GM21825 (cell line): ENCODE results near the gene CMIP.

Experiments
- ATAC-seq: cut with Tn5 transposase; IDR thresholded peaks from one replicate; pipeline ENCODE4 v1.9.1; 2021; ENCODE audit warnings: mild to moderate bottlenecking, moderate library complexity; ENCODE audit not compliant: unreplicated experiment

Gene CMIP

GRCh38 chr16:81527477-81528178 is 83.0 kb downstream of the CMIP start:
- ATAC-seq: no peak

- ATAC-seq: no peak
Measured at GRCh38 chr16:81528256-81528655, 83.6 kb downstream of the CMIP start.

GRCh38 chr16:81530296-81530721 is 85.7 kb downstream of the CMIP start:
- ATAC-seq: no peak

- ATAC-seq: no peak
Measured at GRCh38 chr16:81530814-81531213, 86.2 kb downstream of the CMIP start.

DNA sequence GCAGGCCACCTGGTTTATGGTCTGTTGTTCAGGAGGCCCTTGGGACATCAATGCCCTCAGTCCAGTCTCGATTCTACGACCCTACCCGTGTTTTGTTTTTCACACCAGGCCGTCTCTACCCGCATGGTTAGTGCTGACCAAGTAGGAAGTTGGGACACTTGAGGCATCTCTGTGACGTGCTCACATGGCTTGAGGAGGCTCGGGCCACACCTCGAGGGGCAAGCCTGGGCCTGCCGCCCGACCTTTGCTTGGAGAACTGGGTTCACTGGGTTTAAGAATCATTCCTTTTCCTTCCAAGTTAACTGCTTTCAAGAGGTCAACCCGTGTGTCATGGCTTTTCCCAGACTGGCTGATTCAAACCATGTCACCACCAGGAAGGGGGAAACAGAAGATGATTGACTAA is 86.8 kb downstream of the CMIP start:
- ATAC-seq: no peak

DNA sequence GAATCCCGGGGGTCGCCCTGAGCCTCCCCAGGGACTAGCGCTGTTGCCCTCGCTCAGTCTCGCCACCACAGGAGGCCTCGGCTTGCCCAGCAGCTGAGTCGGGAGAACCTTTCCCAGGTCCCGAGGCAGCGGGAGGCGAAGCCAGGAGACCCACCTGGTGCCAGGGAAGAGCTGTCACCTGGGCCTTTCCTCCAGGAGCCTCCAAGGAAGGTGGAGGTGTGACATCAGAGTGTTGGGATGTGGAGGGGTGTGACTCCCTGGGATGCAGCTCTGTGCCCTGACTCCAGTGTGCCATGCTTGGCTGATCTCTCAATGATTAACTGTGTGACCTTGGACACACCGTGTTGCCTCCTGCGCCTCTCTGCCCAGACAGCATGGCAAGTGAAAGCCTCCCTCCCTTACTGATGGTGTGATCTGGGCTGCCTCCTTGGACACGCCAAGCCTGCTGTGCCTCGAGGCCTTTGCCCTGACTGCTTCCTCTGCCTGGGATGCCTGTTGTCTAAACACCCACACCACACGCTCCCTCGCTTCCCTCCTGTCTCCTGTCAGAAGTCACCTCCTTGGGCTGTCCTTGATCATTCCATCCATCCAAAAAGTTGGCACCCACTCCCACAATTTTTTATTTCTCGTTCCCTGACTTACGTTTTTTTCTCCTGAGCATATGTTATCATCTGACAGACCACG is 88.0 kb downstream of the CMIP start:
- no peak for ATAC-seq

DNA sequence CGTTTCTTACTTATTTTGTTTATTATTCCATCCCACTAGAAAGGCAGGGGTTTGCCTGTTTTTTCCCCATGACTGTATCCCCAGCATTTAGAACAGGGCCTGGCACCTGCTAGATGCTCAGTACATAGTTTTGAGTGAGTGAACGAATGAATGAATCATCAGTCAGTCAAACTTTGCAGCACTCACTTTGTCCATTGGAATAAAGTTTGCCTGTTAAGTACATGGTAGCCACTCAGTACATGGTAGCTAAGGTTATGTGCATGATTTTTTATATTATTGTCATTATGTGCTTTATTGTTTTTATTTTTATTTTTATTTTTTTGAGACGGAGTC is 88.5 kb downstream of the CMIP start:
- no peak for ATAC-seq

- ATAC-seq: no peak
Measured at GRCh38 chr16:81535679-81536360, 91.2 kb downstream of the CMIP start.

DNA sequence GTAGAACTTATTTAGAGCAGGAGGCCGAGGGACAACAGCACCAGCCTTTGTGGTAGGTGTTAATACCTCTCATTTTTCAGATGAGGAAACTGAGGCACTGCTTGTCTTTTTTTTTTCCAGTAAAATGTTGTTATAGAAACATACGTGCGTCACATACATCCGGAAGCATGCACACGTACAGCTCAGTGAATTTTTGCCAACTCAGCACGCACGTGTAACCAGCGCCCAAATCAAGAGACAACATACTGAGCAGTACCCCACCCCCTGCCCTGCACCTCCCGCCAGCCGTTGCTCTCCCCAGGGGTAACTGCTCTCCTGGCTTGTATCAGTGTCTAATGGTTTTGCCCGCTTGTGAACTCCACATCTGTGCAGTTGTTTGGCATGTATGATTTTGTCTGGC is 92.0 kb downstream of the CMIP start:
- no peak for ATAC-seq

- ATAC-seq: no peak
Measured at GRCh38 chr16:81537721-81538561, 93.3 kb downstream of the CMIP start.

DNA sequence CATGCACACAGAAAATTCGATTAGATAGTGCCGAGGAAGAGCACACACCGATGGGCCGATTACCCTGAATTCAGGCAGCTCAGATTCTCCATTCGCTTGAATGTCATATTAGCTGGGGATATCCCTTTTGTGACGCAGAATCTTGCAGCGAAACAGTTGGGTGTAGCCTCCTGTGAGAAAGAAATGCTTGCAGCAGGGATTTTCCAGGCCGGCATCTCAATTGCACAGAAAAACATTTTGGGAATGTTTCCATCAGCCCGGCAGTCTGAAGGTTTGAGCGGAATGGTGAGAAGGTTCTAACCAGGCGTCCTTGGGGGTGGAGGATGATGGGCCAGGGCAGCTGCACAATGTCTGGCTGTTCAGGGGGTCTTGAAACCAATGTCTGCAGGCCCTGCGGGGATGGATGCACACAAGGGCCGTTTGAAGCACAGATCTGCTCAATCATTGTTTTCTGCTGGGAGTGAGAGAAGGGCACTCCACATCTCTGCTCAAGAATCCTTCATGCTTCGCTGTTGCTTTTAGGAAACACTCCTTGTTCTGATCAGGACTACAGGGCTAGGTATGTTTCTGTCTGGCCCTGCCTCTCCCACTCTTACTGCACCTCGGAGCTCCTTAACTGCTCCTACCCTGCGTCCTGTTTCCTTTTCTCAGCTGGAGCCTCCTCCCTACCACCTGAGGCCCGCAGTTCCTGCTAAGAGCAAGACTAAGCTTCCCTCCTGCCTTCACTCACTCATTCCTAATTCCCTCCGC is 94.6 kb downstream of the CMIP start:
- no peak for ATAC-seq

- ATAC-seq: no peak
Measured at GRCh38 chr16:81539759-81540472, 95.3 kb downstream of the CMIP start.

- ATAC-seq: no peak
Measured at GRCh38 chr16:81541314-81541713, 96.7 kb downstream of the CMIP start.

DNA sequence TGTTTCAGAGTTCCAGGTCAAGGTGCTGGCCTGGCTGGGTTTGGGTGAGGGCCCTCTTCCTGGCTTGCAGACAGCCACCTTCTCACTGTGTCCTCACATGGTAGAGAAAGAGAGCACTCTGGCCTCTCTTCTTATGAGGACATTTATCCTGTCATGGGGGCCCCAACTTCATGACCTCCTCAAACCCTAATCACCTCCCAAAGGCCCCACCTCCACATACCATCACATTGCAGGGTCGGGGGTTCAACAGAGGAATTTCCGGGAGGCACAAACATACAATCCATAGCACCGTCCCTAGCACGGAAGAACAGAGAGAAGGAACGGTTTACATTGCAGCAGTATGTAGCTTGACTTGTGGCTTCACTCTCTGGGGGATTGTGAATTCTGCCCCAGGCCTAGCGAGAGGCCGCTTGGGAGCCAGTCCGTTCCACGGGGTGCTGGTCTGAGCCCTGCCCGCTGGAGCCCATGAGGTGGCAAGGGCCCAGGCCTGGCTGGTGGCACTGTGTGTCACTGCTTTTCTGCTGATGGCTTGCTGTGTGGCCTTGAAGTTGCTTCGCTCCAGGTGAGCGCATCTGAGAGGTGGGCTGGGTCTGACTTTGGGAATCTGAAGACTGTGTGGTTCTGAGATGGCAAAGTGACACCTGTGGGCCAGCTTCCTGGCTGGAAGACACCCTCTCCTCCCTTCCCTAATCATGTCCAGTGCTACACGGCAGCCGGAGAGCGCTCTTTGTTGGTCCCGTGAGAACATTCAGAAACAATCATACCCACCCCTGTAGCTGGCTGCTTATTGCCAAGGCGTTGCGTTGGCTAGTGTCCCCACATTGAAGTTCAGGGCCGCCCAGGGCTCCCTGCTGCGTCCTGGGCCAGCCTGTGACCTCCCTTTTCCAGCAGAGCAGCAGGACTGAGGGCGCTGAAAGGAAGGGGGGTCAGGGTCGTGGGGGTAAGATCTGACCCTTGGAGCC is 98.3 kb downstream of the CMIP start:
- ATAC-seq: no peak

GRCh38 chr16:81543571-81543970 is 99.0 kb downstream of the CMIP start:
- ATAC-seq: no peak

DNA sequence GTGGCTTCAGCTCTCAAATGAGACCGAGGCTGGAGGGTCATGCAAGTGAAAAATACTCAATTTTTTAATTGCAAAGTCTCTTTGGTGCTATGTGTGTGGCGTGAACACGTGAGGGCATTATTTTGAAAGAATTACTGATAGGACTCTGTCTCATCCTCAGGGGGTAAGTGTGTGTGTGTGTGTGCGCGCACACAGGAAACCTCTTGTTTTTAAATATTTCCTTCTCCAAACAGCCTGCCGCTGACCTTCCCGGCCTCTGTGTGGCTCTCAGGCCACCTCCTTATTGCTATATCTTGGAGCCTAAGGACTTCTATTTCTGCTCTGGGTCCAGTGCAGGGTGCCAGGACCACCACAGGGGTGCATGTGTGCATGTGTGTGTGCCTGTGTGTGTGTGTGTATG is 99.7 kb downstream of the CMIP start:
- no peak for ATAC-seq

GRCh38 chr16:81544700-81545271 is 100.2 kb downstream of the CMIP start:
- no peak for ATAC-seq

DNA sequence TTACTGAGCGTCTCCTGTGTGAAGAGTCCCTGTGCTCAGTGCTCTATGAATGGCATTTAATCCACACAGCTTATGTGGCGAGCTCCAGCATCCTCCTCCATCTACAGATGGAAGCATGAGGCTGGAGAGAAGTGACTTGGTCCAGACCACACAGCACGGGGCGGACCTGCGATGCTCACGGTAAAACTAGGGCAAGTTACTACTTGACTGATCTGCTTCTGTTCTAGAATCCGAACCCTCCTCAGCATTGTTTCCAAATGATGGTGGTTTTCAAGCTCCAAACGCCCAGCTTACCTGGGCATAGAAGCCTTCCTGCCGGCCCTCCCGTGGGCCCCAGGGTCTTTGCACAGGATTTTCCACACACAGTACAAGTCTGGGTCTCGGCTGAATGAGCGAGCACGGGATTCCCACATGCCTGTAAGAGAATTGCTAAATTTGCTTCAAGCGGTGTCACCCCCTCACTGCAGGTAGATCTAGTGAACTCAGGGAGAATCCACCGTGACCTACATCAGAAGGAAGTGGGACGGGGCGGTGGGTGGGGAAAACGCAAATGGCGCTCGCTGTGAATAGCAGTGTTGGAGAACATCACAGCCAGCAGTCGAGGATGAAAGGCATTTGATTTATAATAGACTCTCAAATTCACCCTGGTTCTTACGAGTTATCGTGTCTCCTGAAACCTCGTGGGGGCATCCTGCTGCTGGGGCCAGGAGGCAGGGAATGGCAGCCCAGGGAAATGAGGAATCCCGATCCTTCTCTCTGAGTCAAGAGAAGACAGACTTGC is 101.1 kb downstream of the CMIP start:
- no peak for ATAC-seq
